MCF 10A (cell line): ENCODE data around the gene RAD51B. TPM values are rescaled to one million over a fixed set of nuclear protein-coding genes. Genes with fewer than 3 reads are reported as not detected.

Source experiments
- BruUV-seq: library from RNA; stranded (reverse); fragments of 400-500 nt; replicated peaks from 2 replicates; lab custom pipeline; 2021; lab: Mats Ljungman, UMichigan
- CTCF ChIA-PET: fragments of 300-600 bp; sonication (Branson Sonifier 250); formaldehyde crosslinking; extraction: SDS; loops from one replicate; lab custom pipeline; 2021; ENCODE audit warnings: antibody characterized with exemption, inconsistent platforms; lab: Yijun Ruan, JAX
- POLR2A ChIA-PET: fragments of 300-600, 350-650 bp; sonication (Branson Sonifier 250); formaldehyde crosslinking; extraction: SDS; loops from one replicate; lab custom pipeline; 2020; ENCODE audit warnings: antibody characterized with exemption, inconsistent platforms; lab: Yijun Ruan, JAX
- DNase-seq: peaks from one replicate; pipeline ENCODE4 v3.0.0-alpha.2; 2018; ENCODE audit not compliant: unreplicated experiment
- H3K27ac Mint-ChIP-seq: one replicate; pipeline ENCODE4 v1.8.0; 2022; ENCODE audit warnings: mild to moderate bottlenecking, low read depth, mixed read lengths; ENCODE audit not compliant: unreplicated experiment
- H3K27me3 Mint-ChIP-seq: one replicate; pipeline ENCODE4 v1.8.0; 2022; ENCODE audit warnings: mixed read lengths; ENCODE audit not compliant: insufficient read depth, unreplicated experiment
- H3K36me3 Mint-ChIP-seq: one replicate; pipeline ENCODE4 v1.8.0; 2022; ENCODE audit warnings: mild to moderate bottlenecking, moderate library complexity, mixed read lengths; ENCODE audit not compliant: insufficient read depth, unreplicated experiment
- H3K4me1 Mint-ChIP-seq: one replicate; pipeline ENCODE4 v1.8.0; 2022; ENCODE audit warnings: mixed read lengths; ENCODE audit not compliant: insufficient read depth, unreplicated experiment
- H3K4me3 Mint-ChIP-seq: one replicate; pipeline ENCODE4 v1.8.0; 2022; ENCODE audit warnings: mild to moderate bottlenecking, moderate library complexity, mixed read lengths; ENCODE audit not compliant: unreplicated experiment
- H3K9me3 Mint-ChIP-seq: one replicate; pipeline ENCODE4 v1.8.0; 2022; ENCODE audit warnings: mixed read lengths; ENCODE audit not compliant: unreplicated experiment
- intact Hi-C: fragments of 100-400 bp; cut with micrococcal nuclease; formaldehyde crosslinking; loops from 2 replicates; pipeline ENCODE4 v1.14.1; 2022
- total RNA-seq: library from RNA; stranded (reverse); gene quantifications from 2 replicates; pipeline ENCODE4 v1.2.3, GENCODE V29; 2022
- TF ChIP-seq, protein P1 (sequence below): fragments of 200-600 bp; IDR thresholded peaks from one replicate; pipeline ENCODE4 v1.8.0; 2022; ENCODE audit warnings: antibody characterized with exemption, mild to moderate bottlenecking; ENCODE audit not compliant: unreplicated experiment

RAD51B gene
- total RNA-seq, 1 experiment from 2014 or later: 14.6 TPM

DNA sequence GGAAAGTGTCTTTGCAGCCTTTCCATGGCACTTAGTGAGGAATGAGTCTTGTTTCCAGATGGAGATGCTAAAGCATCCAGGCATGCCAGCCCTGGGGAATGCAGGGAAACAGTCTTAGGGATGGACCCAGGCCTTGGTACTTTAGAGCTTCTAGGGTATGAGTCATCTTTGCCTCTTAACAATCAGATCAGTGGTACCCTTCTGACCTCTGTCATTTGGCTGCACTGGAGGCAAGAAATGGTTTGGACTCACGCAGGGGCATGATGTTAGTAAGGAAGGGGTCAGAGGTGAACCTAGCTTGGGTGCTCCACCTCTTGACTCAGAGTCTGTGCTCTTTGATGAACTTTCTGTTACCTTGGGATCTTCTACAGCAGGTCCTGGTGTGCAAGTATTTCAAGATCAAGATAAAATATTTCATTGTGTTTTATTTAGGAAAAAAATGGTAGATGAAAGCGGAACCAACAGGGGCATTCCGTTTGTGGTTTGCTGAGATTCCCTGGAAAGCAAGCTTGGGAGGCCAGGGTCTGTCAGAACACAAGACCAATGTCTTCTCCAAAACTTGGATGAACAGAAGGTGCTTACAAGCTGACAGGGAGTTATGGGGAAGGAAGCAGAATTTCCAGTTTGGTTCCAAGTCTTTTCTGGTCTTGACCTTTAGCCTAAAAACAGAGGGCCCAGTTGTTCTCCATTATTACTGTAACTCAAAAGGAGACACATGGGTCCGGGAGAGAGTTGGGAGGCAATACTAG, 757.1 kb downstream of the RAD51B start:
- Mint-ChIP-seq H3K27ac (peak overlapping the region; percentile 97), H3K4me1 (peaks cover 48% of the 10 kb centered on the region), H3K9me3 (peaks cover 6% of the 10 kb centered on the region), H3K36me3 (peaks cover 6% of the 10 kb centered on the region), H3K4me3 (no peak overlapping the region), H3K27me3 (no peaks in the 10 kb centered on the region)
- TF ChIP-seq, protein P1, sequence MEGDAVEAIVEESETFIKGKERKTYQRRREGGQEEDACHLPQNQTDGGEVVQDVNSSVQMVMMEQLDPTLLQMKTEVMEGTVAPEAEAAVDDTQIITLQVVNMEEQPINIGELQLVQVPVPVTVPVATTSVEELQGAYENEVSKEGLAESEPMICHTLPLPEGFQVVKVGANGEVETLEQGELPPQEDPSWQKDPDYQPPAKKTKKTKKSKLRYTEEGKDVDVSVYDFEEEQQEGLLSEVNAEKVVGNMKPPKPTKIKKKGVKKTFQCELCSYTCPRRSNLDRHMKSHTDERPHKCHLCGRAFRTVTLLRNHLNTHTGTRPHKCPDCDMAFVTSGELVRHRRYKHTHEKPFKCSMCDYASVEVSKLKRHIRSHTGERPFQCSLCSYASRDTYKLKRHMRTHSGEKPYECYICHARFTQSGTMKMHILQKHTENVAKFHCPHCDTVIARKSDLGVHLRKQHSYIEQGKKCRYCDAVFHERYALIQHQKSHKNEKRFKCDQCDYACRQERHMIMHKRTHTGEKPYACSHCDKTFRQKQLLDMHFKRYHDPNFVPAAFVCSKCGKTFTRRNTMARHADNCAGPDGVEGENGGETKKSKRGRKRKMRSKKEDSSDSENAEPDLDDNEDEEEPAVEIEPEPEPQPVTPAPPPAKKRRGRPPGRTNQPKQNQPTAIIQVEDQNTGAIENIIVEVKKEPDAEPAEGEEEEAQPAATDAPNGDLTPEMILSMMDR: no peak
- CTCF ChIA-PET: interaction anchor here (0.5 to 1.2 kb wide), 4 partner anchors 10 to 241 kb away, joined by 3 to 4 read pairs (median 4); no protein-coding TSS in a partner anchor
- peak; percentile 44 for DNase-seq
- POLR2A ChIA-PET: interaction anchor here (0.6 to 1.7 kb wide), 7 partner anchors 24 to 217 kb away, joined by 3 to 11 read pairs (median 5); partner anchors contain the start of gene ZFP36L1
- intact Hi-C loops: loop anchor here (5.0 kb wide), 1 partner anchor 111 kb away; no protein-coding TSS in a partner anchor
- no TSS peak for BruUV-seq

DNA sequence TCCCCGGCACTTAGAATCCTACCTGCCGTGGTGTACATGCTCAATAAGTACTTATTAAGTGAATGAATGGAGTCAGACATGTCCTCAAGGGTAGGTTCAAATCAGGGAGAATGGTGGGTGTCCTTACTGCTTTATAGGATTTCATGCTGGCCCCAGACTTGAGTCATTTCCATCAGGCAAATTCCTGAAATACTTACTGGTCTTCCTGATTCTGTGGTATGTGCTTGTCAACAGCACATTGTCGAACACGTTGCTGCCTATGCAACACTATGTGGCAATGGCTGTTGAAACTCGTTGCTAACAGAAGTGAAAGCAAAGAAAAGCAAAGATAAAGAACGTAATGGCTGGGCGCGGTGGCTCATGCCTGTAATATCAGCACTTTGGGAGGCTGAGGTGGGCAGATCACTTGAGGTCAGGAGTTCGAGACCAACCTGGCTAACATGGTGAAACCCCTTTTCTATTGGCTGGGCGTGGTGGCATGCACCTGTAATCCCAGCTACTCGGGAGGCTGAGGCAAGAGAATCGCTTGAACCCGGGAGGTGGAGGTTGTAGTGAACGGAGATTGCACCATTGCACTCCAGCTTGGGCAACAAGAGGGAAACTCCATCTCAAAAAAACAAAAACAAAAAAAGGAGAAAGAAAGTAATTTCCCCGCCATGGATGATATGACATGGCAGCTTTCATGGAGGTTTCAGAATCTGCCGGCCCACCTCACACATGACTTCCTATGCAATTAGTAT, 758.4 kb downstream of the RAD51B start:
- TSS peak; percentile 80 for BruUV-seq
- ChIA-PET CTCF (interaction anchor here (0.7 kb wide), 1 partner anchor 644 kb away, joined by 3 read pairs; no protein-coding TSS in a partner anchor), POLR2A (interaction anchor here (0.6 to 2.0 kb wide), 11 partner anchors 9 to 322 kb away, joined by 3 to 6 read pairs (median 3); no protein-coding TSS in a partner anchor)
- peaks cover 42% of the 10 kb centered on the region for H3K4me1 Mint-ChIP-seq
- H3K27me3 Mint-ChIP-seq: no peaks in the 10 kb centered on the region
- H3K9me3 Mint-ChIP-seq: peaks cover 6% of the 10 kb centered on the region
- peaks cover 6% of the 10 kb centered on the region for H3K36me3 Mint-ChIP-seq
- H3K4me3 Mint-ChIP-seq: peak overlapping the region; percentile 61
- TF ChIP-seq, protein P1: no peak
- H3K27ac Mint-ChIP-seq: peak overlapping the region; percentile 97
- intact Hi-C loops: loop anchor here (1.0 to 5.0 kb wide), 2 partner anchors 28 to 109 kb away; no protein-coding TSS in a partner anchor
- peak; percentile 93 for DNase-seq

- TF ChIP-seq, protein P1: no peak
- H3K27me3 Mint-ChIP-seq: no peaks in the 10 kb centered on the region
- H3K27ac Mint-ChIP-seq: peak overlapping the region; percentile 97
- no peak for DNase-seq
- H3K36me3 Mint-ChIP-seq: peaks cover 6% of the 10 kb centered on the region
- no TSS peak for BruUV-seq
- intact Hi-C loops: loop anchor here (1.0 to 5.0 kb wide), 2 partner anchors 28 to 109 kb away; no protein-coding TSS in a partner anchor
- POLR2A ChIA-PET: interaction anchor here (0.5 to 2.0 kb wide), 14 partner anchors 9 to 322 kb away, joined by 3 to 6 read pairs (median 4); partner anchors contain the start of gene ZFP36L1
- peaks cover 6% of the 10 kb centered on the region for H3K9me3 Mint-ChIP-seq
- H3K4me1 Mint-ChIP-seq: peaks cover 42% of the 10 kb centered on the region
- peak overlapping the region; percentile 61 for H3K4me3 Mint-ChIP-seq
- CTCF ChIA-PET: interaction anchor here (1.4 kb wide), 1 partner anchor 9 kb away, joined by 5 read pairs; no protein-coding TSS in a partner anchor
Observed at GRCh38 chr14:68578597-68578996, 759.0 kb downstream of the RAD51B start.
